Stomach (tissue), 9 donors: ENCODE results near the gene XPO4. TPM values are rescaled to one million over a fixed set of nuclear protein-coding genes. Genes with fewer than 3 reads are reported as not detected.

ENCODE experiments used
- DNase-seq, 2 donors: peaks; one replicate each; pipeline versions ENCODE4 v3.0.0 to v3.0.0-alpha.2; 2013 to 2019
- H3K27ac ChIP-seq, 5 donors: fragments of 200-600 bp in 4 of 5; sonication (generic) in 4 of 5; one replicate each; pipeline ENCODE4 v1.5.1; 2013 to 2019; ENCODE audit warnings: mild to moderate bottlenecking in 1 of 5, moderate library complexity in 1 of 5
- H3K27me3 ChIP-seq, 3 donors: fragments of 200-600 bp; sonication (generic); one replicate each; pipeline ENCODE4 v1.5.1; 2017 to 2019; ENCODE audit warnings: mixed run types in 1 of 3
- H3K36me3 ChIP-seq, 4 donors: fragments of 200-600 bp; sonication (generic); 1 replicate in 3 of 4; 2 replicates in 1 of 4; pipeline ENCODE4 v1.5.1; 2016 to 2019
- H3K4me1 ChIP-seq, 4 donors: fragments of 200-600 bp; sonication (generic); one replicate each; pipeline ENCODE4 v1.5.1; 2016 to 2019
- H3K4me3 ChIP-seq, 4 donors: fragments of 200-600 bp; sonication (generic) in 3 of 4; one replicate each; pipeline ENCODE4 v1.5.1; 2016 to 2019; ENCODE audit warnings: mild to moderate bottlenecking in 1 of 4
- H3K9me3 ChIP-seq, 4 donors: fragments of 200-600 bp; sonication (generic); one replicate each; pipeline ENCODE4 v1.5.1; 2016 to 2019
- EP300 ChIP-seq: sonication (generic); formaldehyde crosslinking; IDR thresholded peaks from one replicate; pipeline ENCODE4 v1.6.1; 2017; ENCODE audit warnings: antibody characterized with exemption
- POLR2A ChIP-seq, 4 donors: fragments of 450-650 bp; IDR thresholded peaks; one replicate each; pipeline ENCODE4 v1.6.1; 2016; ENCODE audit warnings: antibody characterized with exemption in 4 of 4, control low read depth in 2 of 4, mild to moderate bottlenecking in 1 of 4, moderate library complexity in 1 of 4
- POLR2AphosphoS5 ChIP-seq, 3 donors: sonication (generic); formaldehyde crosslinking; IDR thresholded peaks; one replicate each; pipeline ENCODE4 v1.6.1; 2016; ENCODE audit warnings: antibody characterized with exemption in 3 of 3
- WGBS, 5 donors: extraction: QIAGEN DNeasy Blood & Tissue Kit in 3 of 5; methylation state at CpG; one replicate each; pipeline versions ENCODE4 v1.1.5 to v1.1.7; 2013 to 2018; 5-methylcytosine and 5-hydroxymethylcytosine counted together
- intact Hi-C: fragments of 100-400 bp; cut with DNase I; formaldehyde crosslinking; loops from one replicate; pipeline ENCODE4 v1.15.1; 2023; ENCODE audit warnings: low total_unique reads
- polyA plus RNA-seq, 3 donors: library from polyadenylated mRNA; stranded (reverse); fragments of 200-250 nt; gene quantifications; one replicate each; pipeline ENCODE4 v1.2.3, GENCODE V29; 2013
- total RNA-seq, 5 donors: library from RNA; depleted of rRNA; stranded (reverse); fragments of >200 nt; gene quantifications; one replicate each; pipeline versions ENCODE4 v1.1.0 to v1.2.3, GENCODE V29; 2014 to 2016
- TF ChIP-seq, protein P1 (sequence below), 7 experiments: fragments of 450-650 bp in 4 of 7; fragments of 200-600 bp in 3 of 7; sonication (generic) in 3 of 7; IDR thresholded peaks; one replicate each; pipeline ENCODE4 v1.5.1; 2016 to 2019; ENCODE audit warnings: antibody characterized with exemption in 7 of 7, control low read depth in 2 of 7, mild to moderate bottlenecking in 1 of 7
- donor health status: healthy with polysubstance abuse.
- donor health status: Bipolar disorder and iron deficiency.
- donor health status: healthy.

The XPO4 gene
- total and polyA plus RNA-seq, 8 donors: 2.3 to 41.7 (median 14.9) TPM

DNA sequence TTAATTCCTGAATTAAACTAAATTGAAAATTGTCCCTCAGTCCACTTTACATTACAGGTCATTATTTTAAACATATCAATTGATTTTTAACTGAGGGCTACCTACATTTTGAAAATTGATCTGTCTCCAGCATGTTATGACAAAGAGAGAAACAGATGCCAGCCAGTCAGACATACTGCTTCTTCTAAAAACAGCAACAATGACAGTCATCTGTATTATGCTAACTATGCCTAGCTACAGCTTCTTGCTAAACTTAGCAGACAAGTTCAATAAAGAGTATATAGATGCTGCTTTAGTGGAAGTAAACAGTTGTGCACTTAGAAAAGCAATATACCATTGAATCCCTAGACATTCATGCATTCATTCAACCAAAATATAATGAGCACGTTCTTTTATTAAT is 80.1 kb downstream of the XPO4 start:
- Histone ChIP-seq H3K27me3 (no peaks in the 10 kb centered on the region), H3K4me1 (peaks cover 0 to 25% (median 3%) of the 10 kb centered on the region in 4 donors), H3K4me3 (no peak overlapping the region), H3K27ac (no peak overlapping the region), H3K36me3 (peaks cover 0 to 18% (median 7%) of the 10 kb centered on the region in 4 donors), H3K9me3 (no peaks in the 10 kb centered on the region)
- TF ChIP-seq POLR2AphosphoS5 (IDR thresholded peaks at IDR 0.05) (no peak), EP300 (no peak), POLR2A (IDR thresholded peaks at IDR 0.05) (no peak)
- TF ChIP-seq, protein P1, sequence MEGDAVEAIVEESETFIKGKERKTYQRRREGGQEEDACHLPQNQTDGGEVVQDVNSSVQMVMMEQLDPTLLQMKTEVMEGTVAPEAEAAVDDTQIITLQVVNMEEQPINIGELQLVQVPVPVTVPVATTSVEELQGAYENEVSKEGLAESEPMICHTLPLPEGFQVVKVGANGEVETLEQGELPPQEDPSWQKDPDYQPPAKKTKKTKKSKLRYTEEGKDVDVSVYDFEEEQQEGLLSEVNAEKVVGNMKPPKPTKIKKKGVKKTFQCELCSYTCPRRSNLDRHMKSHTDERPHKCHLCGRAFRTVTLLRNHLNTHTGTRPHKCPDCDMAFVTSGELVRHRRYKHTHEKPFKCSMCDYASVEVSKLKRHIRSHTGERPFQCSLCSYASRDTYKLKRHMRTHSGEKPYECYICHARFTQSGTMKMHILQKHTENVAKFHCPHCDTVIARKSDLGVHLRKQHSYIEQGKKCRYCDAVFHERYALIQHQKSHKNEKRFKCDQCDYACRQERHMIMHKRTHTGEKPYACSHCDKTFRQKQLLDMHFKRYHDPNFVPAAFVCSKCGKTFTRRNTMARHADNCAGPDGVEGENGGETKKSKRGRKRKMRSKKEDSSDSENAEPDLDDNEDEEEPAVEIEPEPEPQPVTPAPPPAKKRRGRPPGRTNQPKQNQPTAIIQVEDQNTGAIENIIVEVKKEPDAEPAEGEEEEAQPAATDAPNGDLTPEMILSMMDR (IDR thresholded peaks at IDR 0.05): no peak
- DNase-seq: no peak
- intact Hi-C loops: no loop called here
- 81 to 93% (median 91%) methylated on average over 1 of the region's 1 CpG for WGBS, 5 donors

DNA sequence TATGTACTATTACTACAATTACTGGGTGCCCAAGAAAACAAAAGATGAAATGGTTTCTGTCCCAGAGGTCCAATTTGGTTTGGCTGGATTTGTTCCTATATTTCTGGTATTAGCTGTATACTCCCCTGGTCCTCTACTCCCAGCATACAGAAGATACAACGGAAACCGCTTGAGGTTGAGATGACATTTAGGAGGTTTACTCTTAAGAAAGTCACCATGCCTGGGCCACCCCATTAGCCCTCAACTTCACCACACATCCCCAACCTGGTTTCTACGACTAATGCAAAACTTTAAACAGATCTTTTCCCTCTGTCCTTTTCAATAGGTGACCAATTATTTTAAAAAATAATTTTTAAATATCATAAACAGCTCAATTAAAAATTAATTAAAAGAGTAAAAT is 82.8 kb downstream of the XPO4 start:
- Histone ChIP-seq H3K4me1 (peaks cover 0 to 14% (median 6%) of the 10 kb centered on the region in 4 donors), H3K4me3 (no peak overlapping the region), H3K27ac (no peak overlapping the region), H3K27me3 (no peaks in the 10 kb centered on the region), H3K36me3 (peaks cover 0 to 14% (median 7%) of the 10 kb centered on the region in 4 donors), H3K9me3 (no peaks in the 10 kb centered on the region)
- 90 to 98% (median 96%) methylated on average over 3 of the region's 3 CpGs for WGBS, 5 donors
- intact Hi-C loops: no loop called here
- TF ChIP-seq, protein P1 (IDR thresholded peaks at IDR 0.05): no peak
- TF ChIP-seq POLR2A (IDR thresholded peaks at IDR 0.05): no peak
- no peak for TF ChIP-seq EP300
- TF ChIP-seq POLR2AphosphoS5 (IDR thresholded peaks at IDR 0.05): no peak
- DNase-seq: no peak

DNA sequence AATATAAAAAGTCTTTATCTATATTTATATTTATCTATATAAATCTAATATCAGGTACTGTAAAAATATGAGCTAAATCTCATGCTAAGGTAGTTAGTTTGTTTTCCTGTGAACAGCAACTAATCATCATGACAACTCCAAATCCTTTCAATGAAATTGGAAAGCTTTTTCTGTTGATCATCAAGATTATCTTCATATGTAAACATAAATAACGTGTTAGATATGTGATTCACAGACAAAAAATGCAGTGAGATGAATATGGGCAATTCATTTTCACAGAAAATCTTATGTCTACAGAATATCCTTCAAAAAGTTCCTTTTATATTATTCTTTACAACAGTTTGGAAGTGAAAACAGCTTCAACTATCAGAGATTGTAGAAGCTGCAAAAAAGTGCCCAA is 87.1 kb downstream of the XPO4 start:
- TF ChIP-seq EP300 (no peak), POLR2A (IDR thresholded peaks at IDR 0.05) (no peak), POLR2AphosphoS5 (IDR thresholded peaks at IDR 0.05) (no peak)
- TF ChIP-seq, protein P1 (IDR thresholded peaks at IDR 0.05): no peak
- WGBS, 5 donors: 32 to 50% (median 46%) methylated on average over 1 of the region's 1 CpG
- intact Hi-C loops: no loop called here
- Histone ChIP-seq H3K9me3 (no peaks in the 10 kb centered on the region), H3K27ac (peak overlapping the region in 4 of 5 donors; percentile 64 to 81 (median 72)), H3K36me3 (peaks cover 0 to 8% (median 7%) of the 10 kb centered on the region in 4 donors), H3K27me3 (no peaks in the 10 kb centered on the region), H3K4me3 (no peak overlapping the region), H3K4me1 (peaks cover 0 to 28% (median 19%) of the 10 kb centered on the region in 4 donors)
- DNase-seq: no peak

- Histone ChIP-seq H3K27me3 (no peaks in the 10 kb centered on the region), H3K27ac (peak overlapping the region in 4 of 5 donors; percentile 64 to 81 (median 72)), H3K4me1 (peaks cover 0 to 28% (median 19%) of the 10 kb centered on the region in 4 donors), H3K36me3 (peaks cover 0 to 10% (median 7%) of the 10 kb centered on the region in 4 donors), H3K9me3 (no peaks in the 10 kb centered on the region), H3K4me3 (no peak overlapping the region)
- DNase-seq: peak; percentile 74 to 78
- WGBS, 5 donors: 20 to 34% (median 29%) methylated on average over 5 of the region's 5 CpGs
- TF ChIP-seq POLR2AphosphoS5 (IDR thresholded peaks at IDR 0.05): peak; percentile 51 to 90 (median 80)
- no peak for TF ChIP-seq EP300
- intact Hi-C loops: no loop called here
Measured at GRCh38 chr13:20814224-20814910, 88.2 kb downstream of the XPO4 start.

GRCh38 chr13:20812890-20813289 is 89.7 kb downstream of the XPO4 start:
- no peak for DNase-seq
- intact Hi-C loops: no loop called here
- no peaks in the 10 kb centered on the region for H3K27me3 ChIP-seq
- H3K4me3 ChIP-seq: no peak overlapping the region
- H3K9me3 ChIP-seq: no peaks in the 10 kb centered on the region
- peak overlapping the region in 1 of 5 donors; percentile 81 for H3K27ac ChIP-seq
- 90 to 93% (median 91%) methylated on average over 7 of the region's 7 CpGs for WGBS, 5 donors
- H3K4me1 ChIP-seq: peaks cover 0 to 28% (median 19%) of the 10 kb centered on the region in 4 donors
- H3K36me3 ChIP-seq: peaks cover 7 to 18% (median 18%) of the 10 kb centered on the region in 4 donors
- TF ChIP-seq POLR2AphosphoS5 (IDR thresholded peaks at IDR 0.05): no peak
- TF ChIP-seq, protein P1 (IDR thresholded peaks at IDR 0.05): no peak
- TF ChIP-seq POLR2A (IDR thresholded peaks at IDR 0.05): no peak
- no peak for TF ChIP-seq EP300
